Tibial artery (tissue), 4 donors: ENCODE results near the gene HTT.

Source experiments
- DNase-seq, 2 donors: peaks; one replicate each; pipeline ENCODE4 v3.0.0-alpha.2; 2019
- H3K27ac ChIP-seq, 2 donors: fragments of 200-600 bp; sonication (generic) in 1 of 2; 1 replicate in 1 of 2; 2 replicates in 1 of 2; pipeline ENCODE4 v1.5.1; 2018 to 2019; ENCODE audit warnings: mild to moderate bottlenecking in 1 of 2
- H3K27me3 ChIP-seq, 2 donors: fragments of 200-600 bp; sonication (generic) in 1 of 2; one replicate each; pipeline versions ENCODE4 v1.5.1 to v1.6.0; 2016 to 2019
- H3K36me3 ChIP-seq, 3 donors: fragments of 200-600 bp; sonication (generic) in 2 of 3; one replicate each; pipeline ENCODE4 v1.5.1; 2016 to 2019; ENCODE audit warnings: mild to moderate bottlenecking in 2 of 3
- H3K4me1 ChIP-seq, 4 donors: fragments of 200-600 bp; sonication (generic) in 2 of 4; 1 replicate in 3 of 4; 2 replicates in 1 of 4; pipeline ENCODE4 v1.5.1; 2016 to 2019
- H3K4me3 ChIP-seq, 2 donors: fragments of 200-600 bp; sonication (generic) in 1 of 2; 1 replicate in 1 of 2; 2 replicates in 1 of 2; pipeline ENCODE4 v1.5.1; 2018 to 2019; ENCODE audit warnings: mild to moderate bottlenecking in 2 of 2
- H3K9me3 ChIP-seq, 3 donors: fragments of 200-600 bp; sonication (generic) in 1 of 3; one replicate each; pipeline ENCODE4 v1.5.1; 2016 to 2019
- intact Hi-C: fragments of 100-400 bp; cut with DNase I; formaldehyde crosslinking; loops from one replicate; pipeline ENCODE4 v1.15.0; 2023; ENCODE audit warnings: low total_unique reads
- TF ChIP-seq, protein P1 (sequence below), 2 experiments: fragments of 200-600 bp in 1 of 2; fragments of 450-650 bp in 1 of 2; IDR thresholded peaks; one replicate each; pipeline ENCODE4 v1.5.1; 2017 to 2019; ENCODE audit warnings: antibody characterized with exemption in 2 of 2, mild to moderate bottlenecking in 1 of 2, moderate library complexity in 1 of 2

The HTT gene

DNA sequence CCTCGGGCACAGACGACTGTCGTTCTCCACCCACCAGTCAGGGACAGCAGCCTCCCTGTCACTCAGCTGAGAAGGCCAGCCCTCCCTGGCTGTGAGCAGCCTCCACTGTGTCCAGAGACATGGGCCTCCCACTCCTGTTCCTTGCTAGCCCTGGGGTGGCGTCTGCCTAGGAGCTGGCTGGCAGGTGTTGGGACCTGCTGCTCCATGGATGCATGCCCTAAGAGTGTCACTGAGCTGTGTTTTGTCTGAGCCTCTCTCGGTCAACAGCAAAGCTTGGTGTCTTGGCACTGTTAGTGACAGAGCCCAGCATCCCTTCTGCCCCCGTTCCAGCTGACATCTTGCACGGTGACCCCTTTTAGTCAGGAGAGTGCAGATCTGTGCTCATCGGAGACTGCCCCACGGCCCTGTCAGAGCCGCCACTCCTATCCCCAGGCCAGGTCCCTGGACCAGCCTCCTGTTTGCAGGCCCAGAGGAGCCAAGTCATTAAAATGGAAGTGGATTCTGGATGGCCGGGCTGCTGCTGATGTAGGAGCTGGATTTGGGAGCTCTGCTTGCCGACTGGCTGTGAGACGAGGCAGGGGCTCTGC is 166.5 kb downstream of the HTT start:
- intact Hi-C loops = no loop called here
- Histone ChIP-seq H3K36me3 (peaks cover 31 to 77% (median 46%) of the 10 kb centered on the region in 3 donors), H3K27me3 (no peaks in the 10 kb centered on the region), H3K4me1 (no peaks in the 10 kb centered on the region), H3K27ac (no peak overlapping the region), H3K4me3 (no peak overlapping the region), H3K9me3 (no peaks in the 10 kb centered on the region)
- DNase-seq = no peak
- TF ChIP-seq, protein P1, sequence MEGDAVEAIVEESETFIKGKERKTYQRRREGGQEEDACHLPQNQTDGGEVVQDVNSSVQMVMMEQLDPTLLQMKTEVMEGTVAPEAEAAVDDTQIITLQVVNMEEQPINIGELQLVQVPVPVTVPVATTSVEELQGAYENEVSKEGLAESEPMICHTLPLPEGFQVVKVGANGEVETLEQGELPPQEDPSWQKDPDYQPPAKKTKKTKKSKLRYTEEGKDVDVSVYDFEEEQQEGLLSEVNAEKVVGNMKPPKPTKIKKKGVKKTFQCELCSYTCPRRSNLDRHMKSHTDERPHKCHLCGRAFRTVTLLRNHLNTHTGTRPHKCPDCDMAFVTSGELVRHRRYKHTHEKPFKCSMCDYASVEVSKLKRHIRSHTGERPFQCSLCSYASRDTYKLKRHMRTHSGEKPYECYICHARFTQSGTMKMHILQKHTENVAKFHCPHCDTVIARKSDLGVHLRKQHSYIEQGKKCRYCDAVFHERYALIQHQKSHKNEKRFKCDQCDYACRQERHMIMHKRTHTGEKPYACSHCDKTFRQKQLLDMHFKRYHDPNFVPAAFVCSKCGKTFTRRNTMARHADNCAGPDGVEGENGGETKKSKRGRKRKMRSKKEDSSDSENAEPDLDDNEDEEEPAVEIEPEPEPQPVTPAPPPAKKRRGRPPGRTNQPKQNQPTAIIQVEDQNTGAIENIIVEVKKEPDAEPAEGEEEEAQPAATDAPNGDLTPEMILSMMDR (IDR thresholded peaks at IDR 0.05) = no peak

- Histone ChIP-seq H3K4me3 (no peak overlapping the region), H3K27me3 (no peaks in the 10 kb centered on the region), H3K9me3 (no peaks in the 10 kb centered on the region), H3K27ac (no peak overlapping the region), H3K36me3 (peaks cover 27 to 67% (median 36%) of the 10 kb centered on the region in 3 donors), H3K4me1 (no peaks in the 10 kb centered on the region)
- TF ChIP-seq, protein P1 (IDR thresholded peaks at IDR 0.05) = no peak
- no peak for DNase-seq
- intact Hi-C loops = no loop called here
Observed at GRCh38 chr4:3241898-3242524, 167.5 kb downstream of the HTT start.

DNA sequence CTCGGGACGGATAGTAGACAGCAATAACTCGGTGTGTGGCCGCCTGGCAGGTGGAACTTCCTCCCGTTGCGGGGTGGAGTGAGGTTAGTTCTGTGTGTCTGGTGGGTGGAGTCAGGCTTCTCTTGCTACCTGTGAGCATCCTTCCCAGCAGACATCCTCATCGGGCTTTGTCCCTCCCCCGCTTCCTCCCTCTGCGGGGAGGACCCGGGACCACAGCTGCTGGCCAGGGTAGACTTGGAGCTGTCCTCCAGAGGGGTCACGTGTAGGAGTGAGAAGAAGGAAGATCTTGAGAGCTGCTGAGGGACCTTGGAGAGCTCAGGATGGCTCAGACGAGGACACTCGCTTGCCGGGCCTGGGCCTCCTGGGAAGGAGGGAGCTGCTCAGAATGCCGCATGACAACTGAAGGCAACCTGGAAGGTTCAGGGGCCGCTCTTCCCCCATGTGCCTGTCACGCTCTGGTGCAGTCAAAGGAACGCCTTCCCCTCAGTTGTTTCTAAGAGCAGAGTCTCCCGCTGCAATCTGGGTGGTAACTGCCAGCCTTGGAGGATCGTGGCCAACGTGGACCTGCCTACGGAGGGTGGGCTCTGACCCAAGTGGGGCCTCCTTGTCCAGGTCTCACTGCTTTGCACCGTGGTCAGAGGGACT is 168.8 kb downstream of the HTT start:
- no peaks in the 10 kb centered on the region for H3K9me3 ChIP-seq
- peaks cover 22 to 56% (median 26%) of the 10 kb centered on the region in 3 donors for H3K36me3 ChIP-seq
- H3K27ac ChIP-seq = no peak overlapping the region
- intact Hi-C loops = no loop called here
- H3K27me3 ChIP-seq = no peaks in the 10 kb centered on the region
- TF ChIP-seq, protein P1 (IDR thresholded peaks at IDR 0.05) = no peak
- no peak overlapping the region for H3K4me3 ChIP-seq
- no peaks in the 10 kb centered on the region for H3K4me1 ChIP-seq
- no peak for DNase-seq

GRCh38 chr4:3244002-3244401 is 169.5 kb downstream of the HTT start:
- no peaks in the 10 kb centered on the region for H3K9me3 ChIP-seq
- H3K4me3 ChIP-seq = no peak overlapping the region
- no peak overlapping the region for H3K27ac ChIP-seq
- intact Hi-C loops = no loop called here
- TF ChIP-seq, protein P1 (IDR thresholded peaks at IDR 0.05) = no peak
- DNase-seq = no peak
- H3K27me3 ChIP-seq = no peaks in the 10 kb centered on the region
- peaks cover 15 to 48% (median 18%) of the 10 kb centered on the region in 3 donors for H3K36me3 ChIP-seq
- H3K4me1 ChIP-seq = no peaks in the 10 kb centered on the region

DNA sequence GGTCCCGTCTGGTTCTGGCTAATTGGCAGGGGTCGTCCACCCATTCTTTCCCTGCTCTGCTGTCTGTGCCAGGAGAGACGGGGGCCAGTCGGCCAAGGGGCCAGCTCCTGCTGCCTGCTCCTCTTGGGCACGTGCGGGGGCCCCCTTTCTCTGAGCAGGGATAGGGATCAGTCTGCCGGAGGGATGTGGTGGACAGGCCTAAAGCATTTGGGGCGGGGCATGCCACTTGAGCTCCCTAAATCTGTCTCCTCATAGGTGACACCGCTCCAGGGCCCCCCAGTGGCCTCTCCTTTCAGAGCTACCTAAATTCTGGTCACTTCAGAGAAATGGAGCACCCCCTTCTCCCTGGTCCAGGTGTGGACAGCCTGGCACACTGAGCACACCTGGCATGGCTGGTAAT is 170.3 kb downstream of the HTT start:
- no peak overlapping the region for H3K4me3 ChIP-seq
- no peak for DNase-seq
- H3K4me1 ChIP-seq = no peaks in the 10 kb centered on the region
- no peaks in the 10 kb centered on the region for H3K9me3 ChIP-seq
- H3K36me3 ChIP-seq = peaks cover 7 to 41% (median 11%) of the 10 kb centered on the region in 3 donors
- H3K27ac ChIP-seq = no peak overlapping the region
- no peaks in the 10 kb centered on the region for H3K27me3 ChIP-seq
- intact Hi-C loops = no loop called here
- TF ChIP-seq, protein P1 (IDR thresholded peaks at IDR 0.05) = no peak
